SK-N-MC (cell line): Measurements from ENCODE around the gene RALGPS1.

Experiments
- EZH2 ChIP-seq: fragments of 200-600 bp; sonication (generic); IDR thresholded peaks from one replicate; pipeline ENCODE4 v1.6.1; 2017; ENCODE audit warnings: antibody characterized with exemption
- POLR2AphosphoS5 ChIP-seq: IDR thresholded peaks from 2 replicates; pipeline ENCODE4 v1.6.1; 2012; ENCODE audit warnings: mild to moderate bottlenecking, low read depth, low read length, borderline replicate concordance

GRCh38 chr9:127178686-127179632 is 264.4 kb downstream of the RALGPS1 start:
- TF ChIP-seq POLR2AphosphoS5, result peak; percentile 51; the same call in 1 of the 2 replicates
- TF ChIP-seq EZH2, result no peak
